MCF 10A (cell line): Measurements from ENCODE around the gene MLLT1. TPM values are rescaled to one million over a fixed set of nuclear protein-coding genes. Genes with fewer than 3 reads are reported as not detected.
A peak's percentile ranks its signal among the peaks of the same experiment; 100 is the strongest.

Experiments used
- BruUV-seq: library from RNA; stranded (reverse); fragments of 400-500 nt; replicated peaks from 2 replicates; lab custom pipeline; 2021; lab: Mats Ljungman, UMichigan
- CTCF ChIA-PET: fragments of 300-600 bp; sonication (Branson Sonifier 250); formaldehyde crosslinking; extraction: SDS; loops from one replicate; lab custom pipeline; 2021; ENCODE audit warnings: antibody characterized with exemption, inconsistent platforms; lab: Yijun Ruan, JAX
- POLR2A ChIA-PET: fragments of 300-600, 350-650 bp; sonication (Branson Sonifier 250); formaldehyde crosslinking; extraction: SDS; loops from one replicate; lab custom pipeline; 2020; ENCODE audit warnings: antibody characterized with exemption, inconsistent platforms; lab: Yijun Ruan, JAX
- DNase-seq: peaks from one replicate; pipeline ENCODE4 v3.0.0-alpha.2; 2018; ENCODE audit not compliant: unreplicated experiment
- H3K27ac Mint-ChIP-seq: one replicate; pipeline ENCODE4 v1.8.0; 2022; ENCODE audit warnings: mild to moderate bottlenecking, low read depth, mixed read lengths; ENCODE audit not compliant: unreplicated experiment
- H3K27me3 Mint-ChIP-seq: one replicate; pipeline ENCODE4 v1.8.0; 2022; ENCODE audit warnings: mixed read lengths; ENCODE audit not compliant: insufficient read depth, unreplicated experiment
- H3K36me3 Mint-ChIP-seq: one replicate; pipeline ENCODE4 v1.8.0; 2022; ENCODE audit warnings: mild to moderate bottlenecking, moderate library complexity, mixed read lengths; ENCODE audit not compliant: insufficient read depth, unreplicated experiment
- H3K4me1 Mint-ChIP-seq: one replicate; pipeline ENCODE4 v1.8.0; 2022; ENCODE audit warnings: mixed read lengths; ENCODE audit not compliant: insufficient read depth, unreplicated experiment
- H3K4me3 Mint-ChIP-seq: one replicate; pipeline ENCODE4 v1.8.0; 2022; ENCODE audit warnings: mild to moderate bottlenecking, moderate library complexity, mixed read lengths; ENCODE audit not compliant: unreplicated experiment
- H3K9me3 Mint-ChIP-seq: one replicate; pipeline ENCODE4 v1.8.0; 2022; ENCODE audit warnings: mixed read lengths; ENCODE audit not compliant: unreplicated experiment
- CTCF ChIP-seq: fragments of 200-600 bp; IDR thresholded peaks from one replicate; pipeline ENCODE4 v1.8.0; 2022; ENCODE audit warnings: antibody characterized with exemption, mild to moderate bottlenecking; ENCODE audit not compliant: unreplicated experiment
- intact Hi-C: fragments of 100-400 bp; cut with micrococcal nuclease; formaldehyde crosslinking; loops from 2 replicates; pipeline ENCODE4 v1.14.1; 2022
- total RNA-seq: library from RNA; stranded (reverse); gene quantifications from 2 replicates; pipeline ENCODE4 v1.2.3, GENCODE V29; 2022

Gene MLLT1
- total RNA-seq, 1 experiment from 2014 or later = 59.0 TPM

DNA sequence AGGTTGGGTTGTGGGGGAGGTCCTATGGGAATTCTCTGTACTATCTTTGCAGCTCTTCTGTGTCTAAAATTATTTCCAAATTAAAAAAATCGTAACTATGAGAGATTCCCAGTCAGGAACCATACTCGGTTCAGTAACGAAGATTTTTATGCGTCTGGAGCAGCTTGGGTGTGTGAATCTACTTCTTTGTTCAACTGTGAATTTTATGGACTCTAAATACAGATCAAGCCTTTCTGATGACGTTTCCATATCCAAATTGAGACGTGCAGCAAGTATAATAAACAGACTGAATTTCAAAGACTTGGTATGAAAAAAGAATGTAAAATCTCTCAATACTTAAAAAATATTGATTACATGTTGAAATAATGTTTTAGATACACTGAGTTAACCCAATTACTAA, 30.9 kb downstream of the MLLT1 start:
- Mint-ChIP-seq H3K27ac (peak overlapping the region; percentile 67), H3K27me3 (no peaks in the 10 kb centered on the region)

GRCh38 chr19:6248341-6248740, 31.4 kb downstream of the MLLT1 start:
- Mint-ChIP-seq H3K27ac (peak overlapping the region; percentile 67), H3K36me3 (peaks cover 26% of the 10 kb centered on the region), H3K4me1 (no peaks in the 10 kb centered on the region), H3K4me3 (no peak overlapping the region), H3K9me3 (no peaks in the 10 kb centered on the region), H3K27me3 (no peaks in the 10 kb centered on the region)
- DNase-seq = no peak
- POLR2A ChIA-PET = no interaction called here
- BruUV-seq = no TSS peak
- TF ChIP-seq CTCF = no peak
- intact Hi-C loops = no loop called here
- CTCF ChIA-PET = interaction anchor here (0.7 kb wide), 1 partner anchor 200 kb away, joined by 3 read pairs; no protein-coding TSS in a partner anchor

More for the DNA sequence above, 30.9 kb downstream of the MLLT1 start:
- Mint-ChIP-seq H3K4me3 (no peak overlapping the region), H3K36me3 (peaks cover 28% of the 10 kb centered on the region), H3K4me1 (no peaks in the 10 kb centered on the region), H3K9me3 (no peaks in the 10 kb centered on the region)
- DNase-seq = no peak
- POLR2A ChIA-PET = no interaction called here
- intact Hi-C loops = no loop called here
- BruUV-seq = no TSS peak
- no peak for TF ChIP-seq CTCF
- CTCF ChIA-PET = no interaction called here

DNA sequence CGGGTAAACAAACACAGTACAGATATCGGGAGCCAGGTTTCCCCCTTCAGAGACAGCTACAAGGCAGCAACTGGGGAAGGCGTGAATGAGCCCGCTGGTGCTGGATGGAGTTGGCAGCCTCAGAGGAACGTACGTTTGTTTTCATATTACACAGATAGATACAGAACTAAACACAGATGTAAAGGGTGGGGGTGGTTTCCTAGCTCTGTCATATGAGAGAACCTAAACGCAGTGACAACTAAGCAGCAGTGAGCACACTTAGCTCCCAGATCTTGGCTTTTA, 32.8 kb downstream of the MLLT1 start:
- BruUV-seq = no TSS peak
- Mint-ChIP-seq H3K4me1 (no peaks in the 10 kb centered on the region), H3K27ac (no peak overlapping the region), H3K9me3 (no peaks in the 10 kb centered on the region), H3K36me3 (peaks cover 26% of the 10 kb centered on the region), H3K27me3 (no peaks in the 10 kb centered on the region), H3K4me3 (no peak overlapping the region)
- no peak for DNase-seq
- TF ChIP-seq CTCF = no peak
- POLR2A ChIA-PET = no interaction called here
- intact Hi-C loops = no loop called here
- CTCF ChIA-PET = interaction anchor here (0.6 kb wide), 1 partner anchor 51 kb away, joined by 3 read pairs; no protein-coding TSS in a partner anchor

- CTCF ChIA-PET = interaction anchor here (1.6 kb wide), 1 partner anchor 28 kb away, joined by 4 read pairs; no protein-coding TSS in a partner anchor
- DNase-seq = no peak
These were observed 33.4 kb downstream of the MLLT1 start for GRCh38 chr19:6246174-6247006.

More at GRCh38 chr19:6246174-6247006, 33.4 kb downstream of the MLLT1 start:
- BruUV-seq = no TSS peak
- no peak overlapping the region for H3K27ac Mint-ChIP-seq
- H3K27me3 Mint-ChIP-seq = no peaks in the 10 kb centered on the region
- POLR2A ChIA-PET = interaction anchor here (0.6 kb wide), 1 partner anchor 41 kb away, joined by 4 read pairs; no protein-coding TSS in a partner anchor
- peaks cover 26% of the 10 kb centered on the region for H3K36me3 Mint-ChIP-seq
- no peaks in the 10 kb centered on the region for H3K9me3 Mint-ChIP-seq
- no peak for TF ChIP-seq CTCF
- no peak overlapping the region for H3K4me3 Mint-ChIP-seq
- intact Hi-C loops = no loop called here
- H3K4me1 Mint-ChIP-seq = no peaks in the 10 kb centered on the region
